GM12873 (cell line): ENCODE measurements around the gene GREB1.

Source experiments
- TF ChIP-seq, protein P1 (sequence below): IDR thresholded peaks from 2 replicates; pipeline ENCODE4 v1.5.1; 2012; ENCODE audit warnings: low read depth, mild to moderate bottlenecking, moderate library complexity, low read length, control low read depth; ENCODE audit not compliant: insufficient read depth; ENCODE audit errors: missing control alignments

Gene GREB1

DNA sequence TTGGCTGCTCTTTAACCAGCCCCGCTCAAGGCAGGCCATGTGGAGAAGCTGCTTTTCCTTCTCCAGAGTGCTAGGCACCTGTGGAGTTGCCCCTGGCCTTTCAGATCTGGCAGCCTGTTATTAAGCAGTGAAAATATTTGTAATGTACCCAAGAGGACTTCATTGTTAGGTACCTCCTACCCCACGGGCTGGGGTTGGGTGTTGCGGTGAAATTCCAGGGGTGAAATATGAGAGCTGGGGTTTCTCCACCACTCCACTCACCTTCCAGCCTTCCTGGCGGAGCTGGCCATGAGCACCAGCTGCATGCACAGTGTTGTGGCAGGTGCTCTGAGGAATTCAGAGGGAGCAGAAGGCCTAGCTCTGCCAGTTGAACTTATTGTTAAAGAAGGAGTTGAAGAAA is 97.0 kb downstream of the GREB1 start:
- TF ChIP-seq, protein P1, sequence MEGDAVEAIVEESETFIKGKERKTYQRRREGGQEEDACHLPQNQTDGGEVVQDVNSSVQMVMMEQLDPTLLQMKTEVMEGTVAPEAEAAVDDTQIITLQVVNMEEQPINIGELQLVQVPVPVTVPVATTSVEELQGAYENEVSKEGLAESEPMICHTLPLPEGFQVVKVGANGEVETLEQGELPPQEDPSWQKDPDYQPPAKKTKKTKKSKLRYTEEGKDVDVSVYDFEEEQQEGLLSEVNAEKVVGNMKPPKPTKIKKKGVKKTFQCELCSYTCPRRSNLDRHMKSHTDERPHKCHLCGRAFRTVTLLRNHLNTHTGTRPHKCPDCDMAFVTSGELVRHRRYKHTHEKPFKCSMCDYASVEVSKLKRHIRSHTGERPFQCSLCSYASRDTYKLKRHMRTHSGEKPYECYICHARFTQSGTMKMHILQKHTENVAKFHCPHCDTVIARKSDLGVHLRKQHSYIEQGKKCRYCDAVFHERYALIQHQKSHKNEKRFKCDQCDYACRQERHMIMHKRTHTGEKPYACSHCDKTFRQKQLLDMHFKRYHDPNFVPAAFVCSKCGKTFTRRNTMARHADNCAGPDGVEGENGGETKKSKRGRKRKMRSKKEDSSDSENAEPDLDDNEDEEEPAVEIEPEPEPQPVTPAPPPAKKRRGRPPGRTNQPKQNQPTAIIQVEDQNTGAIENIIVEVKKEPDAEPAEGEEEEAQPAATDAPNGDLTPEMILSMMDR, result no peak

DNA sequence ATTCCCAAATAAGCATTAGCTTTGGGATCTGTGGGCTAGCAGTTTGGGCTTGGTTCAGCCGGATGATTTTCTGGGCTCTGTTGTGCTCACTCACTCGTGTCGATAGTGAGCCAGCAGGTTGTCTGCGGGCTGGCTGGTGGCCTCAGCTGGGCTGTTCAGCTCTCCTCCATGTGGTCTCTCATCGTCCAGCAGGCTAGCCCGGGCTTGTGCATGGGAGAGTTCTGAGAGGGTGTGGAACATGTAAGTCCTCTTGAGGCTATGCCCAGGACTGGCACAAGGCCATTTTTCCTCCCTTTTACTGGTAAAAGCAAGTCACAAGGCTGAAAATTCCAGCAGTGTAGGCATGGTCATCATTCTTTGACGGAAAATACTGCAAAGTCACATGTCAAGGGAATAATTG is 97.6 kb downstream of the GREB1 start:
- TF ChIP-seq, protein P1, result no peak

GRCh38 chr2:11633923-11634478 is 100.2 kb downstream of the GREB1 start:
- TF ChIP-seq, protein P1, result no peak

- TF ChIP-seq, protein P1, result no peak
Measured at GRCh38 chr2:11634584-11634983, 100.7 kb downstream of the GREB1 start.

GRCh38 chr2:11635141-11635540 is 101.3 kb downstream of the GREB1 start:
- TF ChIP-seq, protein P1, result no peak

- TF ChIP-seq, protein P1, result no peak
Measured at GRCh38 chr2:11636593-11637295, 102.9 kb downstream of the GREB1 start.

DNA sequence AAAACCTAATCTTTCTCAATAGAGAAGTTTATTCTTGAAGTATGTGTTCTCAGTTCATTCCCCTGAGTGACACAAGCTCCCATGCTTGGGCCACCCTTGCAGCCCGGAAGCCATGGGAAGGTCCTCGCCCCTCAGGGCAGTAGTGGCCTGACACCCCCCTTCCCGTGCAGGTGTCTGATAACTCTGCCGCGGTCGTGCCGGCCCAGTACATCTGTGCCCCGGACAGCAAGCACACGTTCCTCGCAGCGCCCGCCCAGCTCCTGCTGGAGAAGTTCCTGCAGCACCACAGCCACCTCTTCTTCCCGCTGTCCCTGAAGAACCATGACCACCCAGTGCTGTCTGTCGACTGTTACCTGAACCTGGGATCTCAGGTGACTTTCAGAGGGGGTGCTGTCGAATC is 103.7 kb downstream of the GREB1 start:
- TF ChIP-seq, protein P1, result no peak
